ENCODE data around the gene IL2.

Gene IL2

DNA sequence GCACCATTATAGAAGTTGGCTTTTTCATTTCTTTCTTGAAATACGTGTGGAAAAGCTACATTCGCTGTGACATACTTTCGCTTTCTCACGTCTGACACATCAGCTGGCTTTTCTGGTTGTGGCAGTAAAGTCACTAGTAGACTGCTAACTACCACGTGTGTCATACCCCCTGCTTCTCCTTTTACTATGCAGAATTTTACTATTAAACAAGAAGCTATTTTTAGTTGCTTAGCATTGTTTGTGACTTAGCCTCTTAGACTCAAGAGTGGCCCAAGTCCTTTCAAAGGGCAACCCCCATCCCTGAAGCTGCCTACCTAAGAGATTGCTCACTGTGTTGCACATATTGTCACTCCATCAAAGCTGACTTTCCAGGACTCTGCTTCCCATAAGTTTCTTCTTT is 2.1 kb upstream of the IL2 start:
- H3K4me3 ChIP-seq (replicated peaks in 1 of 2; ENCODE audit: low read depth in 2 of 2, low read length in 2 of 2): no peak overlapping the region
- TF ChIP-seq, protein P1, sequence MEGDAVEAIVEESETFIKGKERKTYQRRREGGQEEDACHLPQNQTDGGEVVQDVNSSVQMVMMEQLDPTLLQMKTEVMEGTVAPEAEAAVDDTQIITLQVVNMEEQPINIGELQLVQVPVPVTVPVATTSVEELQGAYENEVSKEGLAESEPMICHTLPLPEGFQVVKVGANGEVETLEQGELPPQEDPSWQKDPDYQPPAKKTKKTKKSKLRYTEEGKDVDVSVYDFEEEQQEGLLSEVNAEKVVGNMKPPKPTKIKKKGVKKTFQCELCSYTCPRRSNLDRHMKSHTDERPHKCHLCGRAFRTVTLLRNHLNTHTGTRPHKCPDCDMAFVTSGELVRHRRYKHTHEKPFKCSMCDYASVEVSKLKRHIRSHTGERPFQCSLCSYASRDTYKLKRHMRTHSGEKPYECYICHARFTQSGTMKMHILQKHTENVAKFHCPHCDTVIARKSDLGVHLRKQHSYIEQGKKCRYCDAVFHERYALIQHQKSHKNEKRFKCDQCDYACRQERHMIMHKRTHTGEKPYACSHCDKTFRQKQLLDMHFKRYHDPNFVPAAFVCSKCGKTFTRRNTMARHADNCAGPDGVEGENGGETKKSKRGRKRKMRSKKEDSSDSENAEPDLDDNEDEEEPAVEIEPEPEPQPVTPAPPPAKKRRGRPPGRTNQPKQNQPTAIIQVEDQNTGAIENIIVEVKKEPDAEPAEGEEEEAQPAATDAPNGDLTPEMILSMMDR (IDR thresholded peaks at IDR 0.05; ENCODE audit: low read depth, low read length): no peak
- peak in 1 of 2 donors; percentile 23 for DNase-seq (ENCODE audit: low read depth in 2 of 2)

DNA sequence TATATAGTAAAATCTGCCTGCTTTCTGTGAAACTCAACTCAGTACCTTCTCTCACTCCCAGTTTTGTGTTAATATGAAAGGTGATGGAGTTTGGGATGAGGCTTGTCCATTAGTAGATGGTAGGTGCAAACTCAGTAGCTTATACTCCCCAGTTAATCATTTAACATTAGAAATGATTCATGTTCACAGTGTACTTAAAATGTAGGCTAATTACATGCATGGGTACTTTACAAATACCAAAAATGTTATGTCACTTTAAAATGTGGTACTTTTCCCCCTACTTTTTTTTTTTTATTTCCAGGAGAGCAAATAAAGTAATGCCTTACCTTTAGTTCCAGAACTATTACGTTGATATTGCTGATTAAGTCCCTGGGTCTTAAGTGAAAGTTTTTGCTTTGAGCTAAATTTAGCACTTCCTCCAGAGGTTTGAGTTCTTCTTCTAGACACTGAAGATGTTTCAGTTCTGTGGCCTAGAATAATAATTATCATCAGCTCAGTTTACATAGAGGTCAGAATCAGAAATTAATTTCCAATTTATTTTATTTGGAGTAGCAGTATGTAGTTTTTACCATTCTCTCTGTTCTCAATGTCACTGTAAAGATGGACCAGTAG is 3.0 kb downstream of the IL2 start:
- no peak overlapping the region for H3K4me3 ChIP-seq (replicated peaks in 1 of 2; ENCODE audit: low read depth in 2 of 2, low read length in 2 of 2)
- no peak for DNase-seq (ENCODE audit: low read depth in 2 of 2)
- TF ChIP-seq, protein P1 (IDR thresholded peaks at IDR 0.05; ENCODE audit: low read depth, low read length): no peak

DNA sequence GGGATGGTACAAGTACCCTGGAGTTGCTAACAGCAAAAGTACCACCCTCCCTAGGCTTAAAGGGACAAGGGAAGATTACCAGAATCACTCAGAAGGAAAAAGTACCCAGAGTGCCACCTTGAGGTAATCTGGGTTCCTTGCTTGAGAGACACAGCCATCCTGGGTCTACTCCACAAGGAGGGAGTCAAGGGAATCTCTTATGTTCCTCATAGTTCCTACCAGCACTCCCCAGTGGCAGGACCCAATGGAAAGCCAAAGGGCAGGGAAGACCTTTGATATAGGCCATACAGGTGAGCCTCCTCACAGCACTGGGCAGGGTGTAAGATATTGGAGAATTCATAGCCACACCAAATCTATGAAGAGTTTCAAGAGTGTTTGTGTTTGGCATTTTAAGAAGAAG is 5.7 kb downstream of the IL2 start:
- H3K4me3 ChIP-seq (replicated peaks in 1 of 2; ENCODE audit: low read depth in 2 of 2, low read length in 2 of 2): no peak overlapping the region
- TF ChIP-seq, protein P1 (IDR thresholded peaks at IDR 0.05; ENCODE audit: low read depth, low read length): peak; percentile 45
- DNase-seq (ENCODE audit: low read depth in 2 of 2): peak; percentile 12 to 47

DNA sequence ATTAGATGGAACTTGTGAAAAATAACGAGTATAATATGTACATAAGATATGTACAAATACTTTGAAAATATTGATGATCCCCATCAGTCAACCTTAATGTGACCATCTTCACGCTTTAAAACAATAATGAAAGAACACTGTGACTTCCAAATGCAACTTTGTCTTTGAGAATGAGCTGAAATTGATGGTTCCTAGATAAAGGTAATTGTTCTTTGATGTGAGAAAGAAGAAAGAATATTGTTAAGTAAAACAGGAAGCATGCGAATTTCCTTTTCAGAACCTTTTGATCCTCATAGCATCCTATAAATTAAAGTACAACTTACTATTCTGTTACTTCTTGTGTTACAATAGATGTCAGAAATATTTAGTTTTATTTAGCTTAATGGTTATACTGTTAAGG is 22.2 kb downstream of the IL2 start:
- TF ChIP-seq, protein P1 (IDR thresholded peaks at IDR 0.05; ENCODE audit: low read depth, low read length): no peak
- H3K4me3 ChIP-seq (replicated peaks in 1 of 2; ENCODE audit: low read depth in 2 of 2, low read length in 2 of 2): no peak overlapping the region
- no peak for DNase-seq (ENCODE audit: low read depth in 2 of 2)

DNA sequence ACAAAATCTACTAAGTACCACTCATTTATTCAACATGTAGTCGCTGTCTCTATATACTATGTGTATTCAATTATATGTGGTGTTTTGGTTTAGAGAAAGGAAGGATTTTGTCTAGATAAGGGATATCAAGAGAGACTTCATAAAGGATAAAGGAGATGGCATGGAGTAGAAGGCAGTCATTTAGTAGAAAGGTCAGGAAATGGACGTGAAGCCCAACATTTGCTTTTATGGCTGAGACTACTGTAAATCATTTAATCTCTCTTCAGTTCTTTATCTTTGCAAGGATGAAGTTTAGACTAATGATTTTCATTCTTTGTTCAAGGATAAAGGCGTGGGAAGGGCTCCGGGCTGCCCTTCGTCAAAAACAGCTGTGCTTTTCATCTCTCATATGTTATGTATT is 25.2 kb downstream of the IL2 start:
- no peak for DNase-seq (ENCODE audit: low read depth in 2 of 2)
- TF ChIP-seq, protein P1 (IDR thresholded peaks at IDR 0.05; ENCODE audit: low read depth, low read length): no peak
- H3K4me3 ChIP-seq (replicated peaks in 1 of 2; ENCODE audit: low read depth in 2 of 2, low read length in 2 of 2): no peak overlapping the region

DNA sequence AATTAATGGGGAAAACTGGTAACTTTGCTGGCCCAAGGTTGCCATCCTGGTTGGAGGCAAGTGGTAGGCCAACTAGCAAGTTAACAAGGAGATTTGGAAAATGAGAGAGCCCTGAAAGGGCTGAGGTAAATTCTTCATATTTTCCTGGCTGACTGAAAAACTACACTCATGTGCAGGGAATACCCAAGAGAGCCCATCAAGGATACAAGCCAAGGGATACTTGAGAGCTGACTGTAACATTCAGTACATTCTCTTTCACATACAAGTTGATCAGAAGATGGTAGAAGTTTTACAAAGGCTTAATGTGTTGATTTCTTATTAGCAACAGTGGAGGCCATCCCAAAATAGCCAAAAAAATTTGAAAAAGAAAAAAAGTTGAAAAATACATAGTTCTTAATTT is 33.3 kb downstream of the IL2 start:
- peak; percentile 2 to 54 for DNase-seq (ENCODE audit: low read depth in 2 of 2)
- H3K4me3 ChIP-seq (replicated peaks in 1 of 2; ENCODE audit: low read depth in 2 of 2, low read length in 2 of 2): no peak overlapping the region
- TF ChIP-seq, protein P1 (IDR thresholded peaks at IDR 0.05; ENCODE audit: low read depth, low read length): no peak

DNA sequence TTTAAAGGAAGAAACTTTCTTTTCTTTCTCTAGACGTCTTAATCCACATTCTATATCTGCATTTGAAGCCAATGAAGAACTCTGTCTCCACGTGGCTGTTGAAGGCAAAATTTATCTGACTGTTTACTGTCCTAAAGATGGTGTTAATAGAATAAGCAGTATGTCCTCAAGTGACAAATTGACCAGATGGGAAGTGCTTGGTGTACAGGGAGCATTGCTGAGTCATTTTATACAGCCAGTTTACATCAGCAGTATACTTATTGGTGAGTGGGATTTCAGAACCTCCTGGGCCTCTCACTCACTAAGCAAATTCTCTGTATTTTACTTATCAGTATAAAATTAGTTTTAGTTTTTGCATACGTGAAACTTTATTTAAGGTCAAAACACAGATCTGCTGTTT is 44.0 kb downstream of the IL2 start:
- TF ChIP-seq, protein P1 (IDR thresholded peaks at IDR 0.05; ENCODE audit: low read depth, low read length): no peak
- peak; percentile 3 to 10 for DNase-seq (ENCODE audit: low read depth in 2 of 2)
- H3K4me3 ChIP-seq (replicated peaks in 1 of 2; ENCODE audit: low read depth in 2 of 2, low read length in 2 of 2): no peak overlapping the region

Data from cardiac fibroblast (primary cell).